MM.1S (cell line): ENCODE data around the gene BCL11B.

Experiments used
- DNase-seq: peaks from one replicate; pipeline ENCODE4 v3.0.0-alpha.2; 2015
- H2AFZ ChIP-seq: fragments of 300-600 bp; sonication (generic); 2 replicates; pipeline ENCODE4 v1.6.0; 2016; ENCODE audit warnings: antibody characterized with exemption, low read length
- H3F3A ChIP-seq: fragments of 300-600 bp; sonication (generic); 2 replicates; pipeline ENCODE4 v1.6.1; 2016; ENCODE audit warnings: mild to moderate bottlenecking, antibody characterized with exemption, low read length, moderate library complexity, mixed read lengths; ENCODE audit not compliant: insufficient read depth
- H3K27ac ChIP-seq: fragments of 300-600 bp; sonication (generic); 2 replicates; pipeline ENCODE4 v1.5.1; 2016; ENCODE audit warnings: mild to moderate bottlenecking, low read length
- H3K27me3 ChIP-seq: fragments of 300-600 bp; sonication (generic); replicated peaks from 2 replicates; pipeline ENCODE4 v1.6.0; 2016; ENCODE audit warnings: low read length; ENCODE audit not compliant: insufficient read depth
- H3K36me3 ChIP-seq: fragments of 300-600 bp; sonication (generic); replicated peaks from 2 replicates; pipeline ENCODE4 v1.6.1; 2016; ENCODE audit warnings: mild to moderate bottlenecking, low read length, mixed read lengths; ENCODE audit not compliant: insufficient read depth
- H3K4me1 ChIP-seq: fragments of 300-600 bp; sonication (generic); 2 replicates; pipeline ENCODE4 v1.6.1; 2016; ENCODE audit warnings: low read length, mixed read lengths
- H3K4me2 ChIP-seq: fragments of 300-600 bp; sonication (generic); 2 replicates; pipeline ENCODE4 v1.6.0; 2016; ENCODE audit warnings: low read depth, low read length
- H3K4me3 ChIP-seq: fragments of 300-600 bp; sonication (generic); 2 replicates; pipeline ENCODE4 v1.5.1; 2016; ENCODE audit warnings: low read length, mixed read lengths
- H3K79me2 ChIP-seq: fragments of 300-600 bp; sonication (generic); 2 replicates; pipeline ENCODE4 v1.6.1; 2016; ENCODE audit warnings: mixed run types, low read length, mixed read lengths
- H3K9ac ChIP-seq: fragments of 300-600 bp; sonication (generic); 2 replicates; pipeline ENCODE4 v1.6.1; 2016; ENCODE audit warnings: low read length, mixed read lengths
- H3K9me2 ChIP-seq: fragments of 300-600 bp; sonication (generic); replicated peaks from 2 replicates; pipeline ENCODE4 v1.6.1; 2016; ENCODE audit warnings: mild to moderate bottlenecking, low read length, mixed read lengths; ENCODE audit not compliant: insufficient read depth
- H3K9me3 ChIP-seq: fragments of 300-600 bp; sonication (generic); replicated peaks from 2 replicates; pipeline ENCODE4 v1.6.1; 2016; ENCODE audit warnings: mild to moderate bottlenecking, low read length, mixed read lengths; ENCODE audit not compliant: insufficient read depth
- H4K20me1 ChIP-seq: fragments of 300-600 bp; sonication (generic); 2 replicates; pipeline ENCODE4 v1.6.1; 2016; ENCODE audit warnings: mild to moderate bottlenecking, low read length, moderate library complexity, mixed read lengths; ENCODE audit not compliant: insufficient read depth
- CTCF ChIP-seq: fragments of 300-600 bp; sonication (generic); IDR thresholded peaks from 2 replicates; pipeline ENCODE4 v1.5.1; 2016; ENCODE audit warnings: antibody characterized with exemption, low read length, mixed read lengths
- EZH2 ChIP-seq: fragments of 300-600 bp; sonication (generic); optimal IDR thresholded peaks from 2 replicates; pipeline ENCODE3; 2017; ENCODE audit warnings: low read depth, mild to moderate bottlenecking, antibody characterized with exemption, low read length, mixed read lengths
- EZH2phosphoT487 ChIP-seq: fragments of 300-600 bp; sonication (generic); IDR thresholded peaks from 2 replicates; pipeline ENCODE4 v1.6.1; 2018; ENCODE audit warnings: antibody characterized with exemption, low read length

BCL11B gene

GRCh38 chr14:99282261-99283050, 10.5 kb upstream of the BCL11B start:
- no peaks in the 10 kb centered on the region; the same call in 1 of the 2 replicates for H3F3A ChIP-seq
- no peak overlapping the region for H3K4me2 ChIP-seq
- no peak overlapping the region for H3K27ac ChIP-seq
- no peaks in the 10 kb centered on the region for H3K9me3 ChIP-seq
- H2AFZ ChIP-seq, result no peak overlapping the region
- no peaks in the 10 kb centered on the region for H3K27me3 ChIP-seq
- DNase-seq, result no peak
- H3K9ac ChIP-seq, result no peak overlapping the region
- H4K20me1 ChIP-seq, result no peaks in the 10 kb centered on the region
- TF ChIP-seq EZH2phosphoT487 (no peak), EZH2 (no peak), CTCF (no peak)
- no peaks in the 10 kb centered on the region for H3K79me2 ChIP-seq
- no peaks in the 10 kb centered on the region for H3K4me1 ChIP-seq
- no peak overlapping the region for H3K4me3 ChIP-seq
- no peaks in the 10 kb centered on the region for H3K36me3 ChIP-seq
- no peaks in the 10 kb centered on the region for H3K9me2 ChIP-seq

GRCh38 chr14:99281396-99281795, 9.4 kb upstream of the BCL11B start:
- TF ChIP-seq CTCF, result no peak
- TF ChIP-seq EZH2phosphoT487, result no peak
- no peak for TF ChIP-seq EZH2
- no peaks in the 10 kb centered on the region for H3K36me3 ChIP-seq
- H3K27ac ChIP-seq, result no peak overlapping the region
- H3K79me2 ChIP-seq, result no peaks in the 10 kb centered on the region
- H4K20me1 ChIP-seq, result no peaks in the 10 kb centered on the region
- no peak overlapping the region for H3K4me2 ChIP-seq
- H3K9me2 ChIP-seq, result no peaks in the 10 kb centered on the region
- no peak overlapping the region for H3K9ac ChIP-seq
- no peaks in the 10 kb centered on the region for H3K9me3 ChIP-seq
- H3K4me3 ChIP-seq, result no peak overlapping the region
- no peaks in the 10 kb centered on the region for H3K27me3 ChIP-seq
- H3K4me1 ChIP-seq, result no peaks in the 10 kb centered on the region
- H2AFZ ChIP-seq, result no peak overlapping the region
- no peaks in the 10 kb centered on the region for H3F3A ChIP-seq
- no peak for DNase-seq

GRCh38 chr14:99280852-99281251, 8.9 kb upstream of the BCL11B start:
- H3K79me2 ChIP-seq, result no peaks in the 10 kb centered on the region
- H3K9ac ChIP-seq, result no peak overlapping the region
- H3K9me3 ChIP-seq, result no peaks in the 10 kb centered on the region
- H3K36me3 ChIP-seq, result no peaks in the 10 kb centered on the region
- H2AFZ ChIP-seq, result no peak overlapping the region
- no peaks in the 10 kb centered on the region for H4K20me1 ChIP-seq
- DNase-seq, result no peak
- H3K4me1 ChIP-seq, result no peaks in the 10 kb centered on the region
- no peak overlapping the region for H3K27ac ChIP-seq
- H3K4me2 ChIP-seq, result no peak overlapping the region
- H3K4me3 ChIP-seq, result no peak overlapping the region
- H3K9me2 ChIP-seq, result no peaks in the 10 kb centered on the region
- TF ChIP-seq EZH2 (no peak), EZH2phosphoT487 (no peak), CTCF (no peak)
- no peaks in the 10 kb centered on the region for H3K27me3 ChIP-seq
- no peaks in the 10 kb centered on the region for H3F3A ChIP-seq
